GM12892 (cell line): Measurements from ENCODE around the gene SUSD3.

Source experiments
- POLR2A ChIP-seq: IDR thresholded peaks from 2 replicates; pipeline ENCODE4 v1.6.1; 2011; ENCODE audit warnings: low read depth, low read length, control low read depth
- POLR2AphosphoS5 ChIP-seq: IDR thresholded peaks from 2 replicates; pipeline ENCODE4 v1.6.1; 2011; ENCODE audit warnings: low read depth, low read length, control low read depth
- TAF1 ChIP-seq: IDR thresholded peaks from 2 replicates; pipeline ENCODE4 v1.6.1; 2011; ENCODE audit warnings: low read depth, mild to moderate bottlenecking, control low read depth, low read length, borderline replicate concordance

DNA sequence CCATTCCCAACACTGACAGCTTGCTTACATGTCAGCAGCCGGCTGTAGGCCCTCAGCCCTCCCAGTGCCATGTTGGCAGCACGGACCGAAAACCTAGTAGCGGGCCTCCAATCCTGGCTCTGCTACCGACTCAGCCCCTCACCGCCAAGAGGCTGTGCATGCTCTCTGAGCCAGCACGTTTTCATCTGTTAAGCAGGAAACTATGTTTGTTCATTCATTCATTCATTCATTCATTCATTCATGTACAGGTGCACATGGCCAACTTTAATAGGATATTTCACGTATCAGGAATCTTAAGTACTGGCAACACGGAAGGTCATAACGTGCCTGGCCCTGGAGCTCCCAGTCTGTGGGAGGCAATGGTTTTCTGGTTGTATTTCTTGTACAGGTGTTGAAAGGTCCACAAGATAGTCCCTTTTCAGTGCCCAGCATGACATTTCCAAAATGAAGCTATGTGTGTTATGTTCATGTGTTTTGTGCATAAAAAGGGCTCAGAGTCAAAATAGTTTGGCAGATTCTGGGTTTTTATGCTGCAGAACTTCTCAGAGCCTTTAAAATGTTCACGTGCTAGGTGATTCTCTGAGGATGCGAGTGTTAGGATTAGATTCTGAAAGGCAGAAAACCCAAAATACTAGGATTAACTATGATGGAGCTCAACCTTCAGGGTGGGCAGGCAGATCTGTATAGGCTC is 17.7 kb downstream of the SUSD3 start:
- TF ChIP-seq POLR2A = no peak
- no peak for TF ChIP-seq TAF1
- TF ChIP-seq POLR2AphosphoS5 = no peak
